Aortic smooth muscle cell (primary cell): ENCODE data around the gene CCDC89. TPM values are rescaled to one million over a fixed set of nuclear protein-coding genes. Genes with fewer than 3 reads are reported as not detected.

Experiments
- total RNA-seq: library from RNA; depleted of rRNA; stranded (reverse); fragments of >200 nt; gene quantifications from 2 replicates; pipeline ENCODE4 v1.2.3, GENCODE V29; 2014

CCDC89 gene
- total RNA-seq: 5.8 and 6.0 TPM in 2 replicates

DNA sequence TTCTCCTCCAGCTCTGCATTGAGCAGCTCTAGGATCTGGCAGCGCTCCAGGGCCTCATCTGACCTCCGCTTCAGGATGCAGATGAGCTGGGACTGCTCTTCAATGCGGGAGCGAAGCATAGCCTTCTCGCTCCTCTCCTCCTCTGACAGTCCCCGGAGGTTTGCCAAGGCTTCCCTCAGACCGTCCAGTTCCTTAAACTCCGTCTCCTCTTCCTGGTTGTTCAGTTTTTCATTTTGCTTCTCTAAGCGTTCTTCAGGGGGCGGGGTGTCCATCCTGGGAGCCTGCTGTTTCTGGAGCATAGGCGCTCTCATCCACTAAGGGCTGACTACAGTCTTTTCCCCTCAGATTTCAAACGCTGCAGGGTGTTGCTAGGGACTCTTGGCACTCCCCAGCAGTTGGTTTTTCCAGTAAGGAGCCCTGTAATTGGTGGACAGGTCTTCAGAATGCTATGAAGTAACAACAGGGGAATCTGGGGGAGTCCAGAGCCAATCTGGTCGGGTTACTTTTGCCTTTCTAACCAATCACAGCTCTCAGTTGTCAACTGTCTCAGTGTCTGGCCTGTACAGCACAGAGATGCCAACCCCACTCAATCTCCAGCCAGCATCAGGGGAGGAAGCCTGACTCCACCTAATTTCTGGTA, at the start of gene CCDC89:
TSS of gene CCDC89 (minus strand) at position 376 of the 640 bp plus-strand sequence. CDS start at position 311, 65 bp downstream.

DNA sequence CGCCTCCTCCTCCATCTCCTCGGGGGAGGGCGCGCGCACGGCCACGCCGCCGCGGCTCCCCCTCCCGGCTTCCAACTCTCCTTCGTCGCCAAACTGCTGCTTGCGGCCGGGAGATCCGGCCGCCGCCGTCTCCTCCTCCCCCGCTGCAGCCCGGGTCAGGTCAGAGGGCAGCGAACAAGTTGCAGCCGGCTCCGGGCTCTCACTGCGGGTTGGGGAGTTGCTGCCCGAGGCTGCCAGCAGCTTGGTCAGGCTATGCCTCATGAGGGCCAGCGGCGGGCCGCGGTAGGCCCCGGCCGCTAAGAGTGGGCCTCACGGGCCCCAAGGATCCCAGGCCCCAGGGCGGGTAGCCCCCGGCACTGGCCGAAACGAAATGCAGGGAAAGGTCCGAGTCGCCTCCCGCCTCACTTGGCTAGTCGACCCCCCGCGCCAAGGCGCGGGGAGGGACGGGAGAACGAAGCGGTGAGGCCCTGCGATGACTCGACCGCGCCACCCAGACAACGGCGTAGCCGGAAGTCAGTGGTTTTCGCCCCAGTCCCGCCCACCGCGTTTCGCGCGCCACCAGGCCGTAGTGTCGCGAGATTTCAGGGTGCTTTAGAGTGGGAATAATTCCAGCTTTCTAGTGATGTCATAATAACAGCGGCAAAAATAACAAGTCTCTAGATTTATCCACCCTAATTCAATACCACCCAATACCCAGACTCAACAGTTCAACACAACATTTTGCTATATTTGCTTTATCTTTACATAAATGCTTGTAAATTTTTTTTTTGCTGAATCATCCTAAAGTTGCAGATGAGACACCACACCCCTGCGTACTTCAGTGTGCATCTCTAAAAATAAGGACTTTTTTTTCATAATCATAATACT, 21.1 kb downstream of the CCDC89 start, which contains the start of gene CREBZF:
TSS of gene CREBZF (minus strand) at position 515 of the 867 bp plus-strand sequence. CDS start at position 261, 254 bp downstream.

DNA sequence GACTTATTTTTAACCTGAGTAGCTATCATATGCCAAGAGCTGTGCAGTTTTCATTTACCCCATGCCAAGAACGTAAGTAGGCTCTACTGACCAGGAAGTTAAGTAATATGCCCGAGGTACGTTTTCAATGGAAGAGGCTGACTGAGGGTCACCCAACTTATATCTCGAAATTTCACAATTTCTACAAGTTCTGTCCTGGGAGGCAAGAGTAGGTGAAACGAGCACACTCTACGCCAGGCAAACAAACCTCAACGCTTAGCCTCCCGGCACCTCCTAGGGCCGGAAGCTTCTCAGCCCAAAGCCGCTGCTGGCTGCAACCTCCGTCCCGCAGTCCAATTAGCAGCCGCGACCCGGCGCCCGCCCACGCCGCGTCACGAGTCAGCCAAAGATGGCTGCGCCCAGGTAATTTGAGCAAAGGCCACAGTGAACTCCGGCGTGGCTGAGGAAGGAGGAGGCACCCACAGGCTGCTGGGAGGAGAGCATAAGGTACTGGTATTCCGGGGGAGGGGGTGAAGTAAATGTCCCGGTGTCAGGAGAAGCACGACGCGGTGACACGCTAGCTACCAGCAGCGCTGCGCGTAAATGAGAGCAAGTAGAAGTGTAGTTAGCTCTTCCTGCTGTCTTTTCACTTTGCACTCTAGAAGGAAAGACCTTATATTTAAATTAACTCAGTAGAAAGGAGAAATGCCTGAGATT, 38.2 kb downstream of the CCDC89 start, which contains the start of gene TMEM126A:
TSS of gene TMEM126A (plus strand) at position 364 of the 696 bp plus-strand sequence. CDS start 2,289 bp downstream, outside the sequence.

Other genes starting within 250 kb of the CCDC89 start
- 1.8 and 2.6 TPM in 2 replicates for gene DLG2, start 58.9 kb downstream of the CCDC89 start, total RNA-seq
- gene TMEM126B, start 57.6 kb downstream of the CCDC89 start, total RNA-seq: 58.7 and 60.5 TPM in 2 replicates
- 33.8 and 41.2 TPM in 2 replicates for gene TMEM126A, start 38.2 kb downstream of the CCDC89 start, total RNA-seq
- 33.8 and 35.0 TPM in 2 replicates for gene CREBZF, start 21.1 kb downstream of the CCDC89 start, total RNA-seq
- gene SYTL2, start 124.9 kb upstream of the CCDC89 start, total RNA-seq: 7.0 and 7.5 TPM in 2 replicates
- gene CCDC83, start 169.2 kb upstream of the CCDC89 start, total RNA-seq: not detected in 2 replicates